Measurements from ENCODE around the gene DCAF15.
"Not testable (repeated sequence)": the region's sequence is repeated elsewhere in the genome, so short reads cannot be mapped to it uniquely, and the experiment has no call there.

GRCh38 chr19:13971868-13972267, 19.6 kb downstream of the DCAF15 start:
- TF ChIP-seq YY1 (IDR thresholded peaks at IDR 0.05; ENCODE audit: insufficient read depth, insufficient read length); ZNF274 (IDR thresholded peaks at IDR 0.05; ENCODE audit: low read depth, low read length); SUZ12 (IDR thresholded peaks at IDR 0.05; ENCODE audit: extremely low read depth, insufficient read depth, insufficient read length): not testable (repeated sequence)

Measured in NT2/D1 (cell line).